ENCODE data around the gene PRKCH.

DNA sequence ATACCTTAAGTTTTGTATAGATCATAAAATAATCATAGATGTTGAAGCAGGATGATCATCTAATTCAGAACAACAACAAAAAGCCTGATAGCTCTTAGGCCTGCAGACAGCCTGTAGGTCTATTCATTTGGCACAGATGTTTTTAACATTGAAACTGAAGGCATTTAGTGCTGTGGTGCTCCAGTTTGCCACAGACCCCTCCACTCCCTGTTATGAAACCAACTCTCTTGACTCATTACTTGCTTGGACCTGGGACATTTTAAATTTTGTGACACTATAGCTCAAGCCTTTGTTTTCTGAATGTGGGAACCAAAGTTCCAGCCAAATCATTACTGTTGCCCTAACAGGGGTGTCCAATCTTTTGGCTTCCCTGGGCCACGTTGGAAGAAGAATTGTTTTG lies 9.1 kb downstream of the PRKCH start:
- TF ChIP-seq CTCF (IDR thresholded peaks at IDR 0.05) (no peak), POLR2A (IDR thresholded peaks at IDR 0.05) (no peak)

All from breast epithelium (tissue), 3 donors.